GM18511 (cell line): ENCODE measurements around the gene SUPT7L.
"Not testable (repeated sequence)": the region's sequence is repeated elsewhere in the genome, so short reads cannot be mapped to it uniquely, and the experiment has no call there.

Source experiments
- ATAC-seq: cut with Tn5 transposase; IDR thresholded peaks from one replicate; pipeline ENCODE4 v1.9.1; 2021; ENCODE audit warnings: mild to moderate bottlenecking, moderate library complexity; ENCODE audit not compliant: unreplicated experiment

SUPT7L gene

DNA sequence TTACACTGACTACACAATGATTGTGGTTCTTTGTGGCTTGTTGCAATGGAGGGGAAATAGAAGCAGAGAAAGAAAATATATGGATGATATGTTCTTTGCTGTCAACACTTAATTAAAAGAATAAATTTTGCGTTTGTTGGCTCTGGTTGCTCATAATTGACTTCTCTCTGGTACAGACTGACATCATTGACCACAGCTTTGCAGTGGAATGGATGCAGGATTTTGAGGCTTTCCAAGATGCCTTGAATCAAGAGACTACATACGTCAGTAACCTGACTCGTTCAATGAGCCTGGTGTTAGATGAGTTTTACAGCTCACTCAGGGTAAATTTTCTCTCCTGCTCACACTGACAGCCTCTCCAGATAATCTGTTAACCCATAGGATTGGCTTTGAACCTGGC is 24.7 kb downstream of the SUPT7L start:
- ATAC-seq, result no peak

DNA sequence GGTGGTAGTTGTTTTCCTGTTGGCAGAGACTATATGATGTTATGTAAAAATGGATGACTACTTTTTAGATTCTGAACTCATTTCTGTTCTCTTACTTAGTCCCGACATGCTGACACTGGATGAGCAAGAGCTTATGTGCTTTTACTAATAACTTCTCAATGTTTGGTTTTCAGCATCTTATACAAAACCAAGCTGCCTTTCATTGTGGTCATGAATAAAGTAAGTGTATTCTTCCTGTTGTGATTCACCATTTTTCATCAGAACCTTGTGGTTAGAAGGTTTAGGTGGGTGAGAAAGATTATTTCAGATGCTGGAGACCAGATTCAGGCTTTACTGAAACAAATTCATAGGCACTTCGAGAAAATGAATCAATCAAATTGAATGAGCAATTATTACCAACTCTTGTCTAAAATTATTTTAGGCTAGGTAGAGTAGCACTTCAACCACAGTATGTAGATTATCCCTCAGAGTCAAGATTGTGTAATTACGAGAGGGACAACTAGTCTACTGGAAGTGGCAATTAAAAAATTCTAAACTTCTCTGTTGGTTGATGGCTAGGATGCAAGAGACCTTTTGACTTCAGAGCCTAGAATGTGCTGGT is 25.3 kb downstream of the SUPT7L start:
- no peak for ATAC-seq

DNA sequence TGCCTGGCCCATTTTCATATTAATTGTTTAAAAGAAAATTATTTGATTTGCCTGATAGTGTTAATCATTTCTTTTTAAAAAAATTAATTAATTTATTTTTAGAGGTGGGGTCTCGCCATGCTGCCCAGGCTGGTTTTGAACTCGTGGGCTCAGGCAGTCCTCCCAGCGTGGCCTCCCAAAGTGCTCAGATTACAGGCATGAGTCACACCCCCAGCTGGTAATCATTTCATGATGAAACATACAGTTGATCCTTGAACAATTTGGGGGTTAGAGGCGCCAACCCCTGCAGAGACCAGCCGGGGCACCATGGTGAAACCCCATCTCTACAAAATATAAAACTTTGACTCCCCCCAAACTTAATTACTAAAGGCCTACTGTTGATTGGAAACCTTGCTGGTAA is 26.6 kb downstream of the SUPT7L start:
- no peak for ATAC-seq

DNA sequence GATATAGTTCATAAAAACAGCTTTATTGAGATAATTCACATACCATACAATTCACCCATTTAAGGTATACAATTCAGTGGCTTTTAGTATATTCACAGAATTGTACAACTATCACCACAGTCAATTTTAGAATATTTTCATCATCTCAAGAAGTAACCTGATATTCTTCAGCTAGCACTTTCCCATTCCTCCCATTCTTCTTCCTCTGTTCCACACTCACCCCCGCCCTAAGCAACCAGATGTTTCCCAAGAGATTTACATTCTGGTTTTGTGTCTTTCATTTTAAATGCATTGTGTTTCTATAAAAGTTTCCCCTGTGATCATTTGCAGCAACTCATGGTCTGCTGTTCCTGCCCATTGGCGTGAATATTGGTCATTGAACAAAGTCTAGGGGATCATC is 29.1 kb downstream of the SUPT7L start:
- no peak for ATAC-seq

GRCh38 chr2:27630257-27630656 is 33.2 kb downstream of the SUPT7L start:
- ATAC-seq, result not testable (repeated sequence)

DNA sequence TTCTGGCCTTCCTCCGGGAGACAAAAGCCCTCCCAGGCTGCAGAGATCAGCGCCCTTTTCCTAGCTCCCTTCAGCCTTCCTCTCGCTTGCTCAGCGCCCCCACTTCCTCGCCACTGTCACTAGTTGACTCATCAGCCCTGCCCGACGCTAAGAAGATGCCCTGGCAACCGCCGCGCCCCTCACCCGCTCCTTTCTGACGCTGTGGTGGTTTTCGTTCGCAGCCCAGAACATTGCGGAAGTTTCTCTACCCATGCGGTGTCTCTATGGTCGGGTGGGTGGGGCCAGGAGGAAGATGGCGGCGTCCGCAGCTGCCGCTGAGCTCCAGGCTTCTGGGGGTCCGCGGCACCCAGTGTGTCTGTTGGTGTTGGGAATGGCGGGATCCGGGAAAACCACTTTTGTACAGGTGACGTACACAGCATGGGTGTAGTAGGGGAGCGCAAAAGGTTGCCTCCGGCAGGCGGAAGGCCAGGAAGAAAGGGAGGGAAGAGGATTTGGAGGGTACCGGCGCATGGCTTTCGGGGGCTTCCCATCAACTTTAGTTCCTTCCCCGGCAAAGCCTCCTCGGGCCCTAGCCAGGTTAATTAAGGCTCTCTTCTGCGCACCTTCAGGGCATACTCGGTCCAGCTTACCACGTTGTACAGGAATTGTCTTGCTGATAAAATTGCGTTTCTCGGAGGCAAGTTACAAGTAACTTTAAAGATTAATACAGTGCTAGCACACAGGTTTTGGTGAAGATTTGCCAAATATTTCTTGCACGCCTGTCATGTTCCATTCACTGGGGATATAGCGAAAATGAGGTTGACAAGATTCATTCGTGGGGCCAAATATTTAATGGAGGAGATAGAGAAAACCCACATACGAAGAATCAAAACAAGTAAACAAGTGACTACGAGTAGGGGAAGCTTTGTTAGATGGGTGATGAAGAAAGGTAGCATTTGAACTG is 34.4 kb downstream of the SUPT7L start, which contains the start of the genes CCDC121 and GPN1:
Gene CCDC121, minus strand, starts transcription at position 246 of the 943 bp plus-strand sequence. CDS start 1,213 bp downstream, outside the sequence.
Gene GPN1, plus strand, starts transcription at position 284 of the 943 bp plus-strand sequence. Its CDS starts 9 bp downstream, at position 293.
- peak; percentile 100 for ATAC-seq

- peak; percentile 31 for ATAC-seq
Measured at GRCh38 chr2:27627963-27628766, 35.2 kb downstream of the SUPT7L start.

- not testable (repeated sequence) for ATAC-seq
Measured at GRCh38 chr2:27626921-27627320, 36.5 kb downstream of the SUPT7L start.

- ATAC-seq, result not testable (repeated sequence)
Measured at GRCh38 chr2:27626323-27626722, 37.1 kb downstream of the SUPT7L start.

GRCh38 chr2:27624943-27625342 is 38.5 kb downstream of the SUPT7L start:
- ATAC-seq, result no peak

DNA sequence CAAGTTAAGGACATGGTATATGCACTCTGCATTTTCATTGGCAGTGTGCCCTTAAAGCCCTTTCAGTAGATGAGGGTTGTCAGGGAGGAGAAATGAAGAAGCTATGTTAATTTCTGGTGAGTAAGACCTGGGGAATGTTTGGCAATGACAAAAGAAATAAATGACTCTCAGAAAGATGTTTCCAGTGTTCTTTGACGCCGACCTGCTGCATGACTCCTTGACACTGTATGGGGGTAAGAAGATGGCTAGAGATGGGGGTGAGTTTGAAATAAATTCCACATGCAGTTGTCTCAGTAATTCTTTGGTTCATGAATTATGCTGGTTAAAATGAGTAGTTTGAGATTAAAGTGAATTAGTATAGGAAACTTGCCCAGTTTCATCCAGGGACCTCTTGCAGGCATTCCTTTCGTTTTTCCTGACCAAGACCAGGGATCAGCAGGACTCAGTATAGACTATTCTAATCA is 40.5 kb downstream of the SUPT7L start:
- ATAC-seq, result no peak

- no peak for ATAC-seq
Measured at GRCh38 chr2:27621524-27621923, 41.9 kb downstream of the SUPT7L start.

GRCh38 chr2:27615316-27615715 is 48.1 kb downstream of the SUPT7L start:
- no peak for ATAC-seq

GRCh38 chr2:27613985-27614384 is 49.4 kb downstream of the SUPT7L start:
- ATAC-seq, result no peak

DNA sequence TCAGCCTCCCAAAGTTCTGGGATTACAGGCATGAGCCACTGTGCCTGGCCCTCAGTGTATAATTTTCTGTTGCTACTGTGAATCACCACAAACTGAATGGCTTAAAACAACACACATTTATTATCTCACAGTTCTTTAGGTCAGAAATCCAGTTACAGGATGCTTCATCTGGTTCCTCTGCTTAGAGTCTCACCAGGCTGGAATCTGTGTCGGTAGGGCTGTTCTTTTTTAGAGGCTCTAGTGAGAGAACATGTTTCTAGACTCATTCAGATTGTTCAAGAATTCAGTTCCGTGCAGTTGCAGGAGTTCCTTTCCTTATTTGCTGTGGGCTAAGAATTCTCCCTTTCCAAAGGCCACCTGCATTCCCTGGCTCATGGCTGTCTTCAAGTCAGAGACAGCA is 56.8 kb downstream of the SUPT7L start:
- no peak for ATAC-seq
